Loucy (cell line): ENCODE results near the gene ADCY9.
A peak's percentile ranks its signal among the peaks of the same experiment; 100 is the strongest.
"Not testable (repeated sequence)": the region's sequence is repeated elsewhere in the genome, so short reads cannot be mapped to it uniquely, and the experiment has no call there.

Experiments
- H2AFZ ChIP-seq: fragments of 200-600 bp; sonication (generic); 2 replicates; pipeline ENCODE4 v1.6.0; 2016; ENCODE audit warnings: antibody characterized with exemption, mild to moderate bottlenecking, low read length, moderate library complexity
- H3F3A ChIP-seq: fragments of 200-600 bp; 2 replicates; pipeline ENCODE4 v1.6.0; 2016; ENCODE audit warnings: antibody characterized with exemption, low read depth, mild to moderate bottlenecking
- H3K27me3 ChIP-seq: fragments of 200-600 bp; sonication (generic); 2 replicates; pipeline ENCODE4 v1.6.1; 2014; ENCODE audit warnings: low read length, mild to moderate bottlenecking; ENCODE audit not compliant: insufficient read depth, poor library complexity, severe bottlenecking
- H3K36me3 ChIP-seq: fragments of 200-600 bp; sonication (generic); 2 replicates; pipeline ENCODE4 v1.6.1; 2016; ENCODE audit warnings: low read length; ENCODE audit not compliant: insufficient read depth
- H3K4me1 ChIP-seq: fragments of 200-600 bp; sonication (generic); 2 replicates; pipeline ENCODE4 v1.5.1; 2014; ENCODE audit warnings: low read length, mild to moderate bottlenecking; ENCODE audit not compliant: insufficient read depth, poor library complexity, severe bottlenecking
- H3K4me2 ChIP-seq: fragments of 200-600 bp; sonication (generic); 2 replicates; pipeline ENCODE4 v1.6.0; 2014; ENCODE audit warnings: antibody characterized with exemption, low read length, low read depth, mild to moderate bottlenecking; ENCODE audit not compliant: poor library complexity, severe bottlenecking
- H3K4me3 ChIP-seq: fragments of 200-600 bp; sonication (generic); 2 replicates; pipeline ENCODE4 v1.5.1; 2014; ENCODE audit warnings: low read length, mild to moderate bottlenecking, mixed read lengths; ENCODE audit not compliant: poor library complexity, severe bottlenecking
- H3K79me2 ChIP-seq: fragments of 200-600 bp; sonication (generic); 2 replicates; pipeline ENCODE4 v1.6.1; 2014; ENCODE audit warnings: low read length; ENCODE audit not compliant: insufficient read depth
- H3K9ac ChIP-seq: fragments of 200-600 bp; sonication (generic); 2 replicates; pipeline ENCODE4 v1.6.0; 2014; ENCODE audit warnings: mild to moderate bottlenecking, low read depth, low read length, moderate library complexity; ENCODE audit not compliant: poor library complexity, severe bottlenecking
- H3K9me2 ChIP-seq: fragments of 200-600 bp; sonication (generic); replicated peaks from 2 replicates; pipeline ENCODE4 v1.6.1; 2016; ENCODE audit warnings: low read depth, low read length, mixed read lengths
- H3K9me3 ChIP-seq: fragments of 200-600 bp; sonication (generic); 2 replicates; pipeline ENCODE4 v1.6.1; 2014; ENCODE audit warnings: mild to moderate bottlenecking, antibody characterized with exemption, low read length, low read depth; ENCODE audit not compliant: insufficient read depth
- H4K20me1 ChIP-seq: fragments of 200-600 bp; sonication (generic); 2 replicates; pipeline ENCODE4 v1.6.0; 2014; ENCODE audit warnings: antibody characterized with exemption, low read length, mild to moderate bottlenecking; ENCODE audit not compliant: insufficient read depth, poor library complexity, severe bottlenecking
- EZH2phosphoT487 ChIP-seq: fragments of 200-600 bp; IDR thresholded peaks from 2 replicates; pipeline ENCODE4 v1.6.1; 2018; ENCODE audit warnings: antibody characterized with exemption, mild to moderate bottlenecking, moderate library complexity, borderline replicate concordance
- TF ChIP-seq, protein P1 (sequence below): fragments of 200-600 bp; sonication (generic); conservative IDR thresholded peaks from 2 replicates; pipeline ENCODE4 v1.5.1; 2014; ENCODE audit warnings: mild to moderate bottlenecking, antibody characterized with exemption, low read length

ADCY9 gene

DNA sequence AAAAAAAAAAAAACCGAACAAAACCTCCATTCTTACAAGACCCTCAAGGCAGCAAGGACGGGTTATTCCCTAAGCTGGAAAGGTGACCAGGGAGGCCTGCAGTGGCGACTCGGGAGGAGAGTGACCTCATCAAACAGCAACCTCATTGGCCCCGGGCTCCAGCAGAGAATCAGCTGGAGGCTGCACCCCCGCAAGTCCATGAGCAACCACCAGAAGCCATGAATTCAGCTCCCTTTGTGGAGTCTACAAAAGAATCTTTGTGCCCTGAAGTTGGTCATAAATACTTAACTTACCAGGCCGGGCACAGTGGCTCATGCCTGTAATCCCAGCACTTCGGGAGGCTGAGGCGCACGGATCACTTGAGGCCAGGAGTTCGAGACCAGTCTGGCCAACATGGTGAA, 154.8 kb downstream of the ADCY9 start:
- Histone ChIP-seq H2AFZ (no peak overlapping the region), H3K27me3 (no peaks in the 10 kb centered on the region), H3K9me3 (no peaks in the 10 kb centered on the region), H3F3A (no peaks in the 10 kb centered on the region), H3K4me2 (peak overlapping the region; percentile 63), H4K20me1 (no peaks in the 10 kb centered on the region), H3K9me2 (no peaks in the 10 kb centered on the region), H3K9ac (no peak overlapping the region), H3K4me3 (no peak overlapping the region), H3K4me1 (no peaks in the 10 kb centered on the region), H3K36me3 (no peaks in the 10 kb centered on the region), H3K79me2 (no peaks in the 10 kb centered on the region)
- no peak for TF ChIP-seq EZH2phosphoT487
- TF ChIP-seq, protein P1, sequence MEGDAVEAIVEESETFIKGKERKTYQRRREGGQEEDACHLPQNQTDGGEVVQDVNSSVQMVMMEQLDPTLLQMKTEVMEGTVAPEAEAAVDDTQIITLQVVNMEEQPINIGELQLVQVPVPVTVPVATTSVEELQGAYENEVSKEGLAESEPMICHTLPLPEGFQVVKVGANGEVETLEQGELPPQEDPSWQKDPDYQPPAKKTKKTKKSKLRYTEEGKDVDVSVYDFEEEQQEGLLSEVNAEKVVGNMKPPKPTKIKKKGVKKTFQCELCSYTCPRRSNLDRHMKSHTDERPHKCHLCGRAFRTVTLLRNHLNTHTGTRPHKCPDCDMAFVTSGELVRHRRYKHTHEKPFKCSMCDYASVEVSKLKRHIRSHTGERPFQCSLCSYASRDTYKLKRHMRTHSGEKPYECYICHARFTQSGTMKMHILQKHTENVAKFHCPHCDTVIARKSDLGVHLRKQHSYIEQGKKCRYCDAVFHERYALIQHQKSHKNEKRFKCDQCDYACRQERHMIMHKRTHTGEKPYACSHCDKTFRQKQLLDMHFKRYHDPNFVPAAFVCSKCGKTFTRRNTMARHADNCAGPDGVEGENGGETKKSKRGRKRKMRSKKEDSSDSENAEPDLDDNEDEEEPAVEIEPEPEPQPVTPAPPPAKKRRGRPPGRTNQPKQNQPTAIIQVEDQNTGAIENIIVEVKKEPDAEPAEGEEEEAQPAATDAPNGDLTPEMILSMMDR: no peak

GRCh38 chr16:3959926-3960590, 156.2 kb downstream of the ADCY9 start:
- Histone ChIP-seq H3K9ac (peak overlapping the region; percentile 43), H3K4me3 (peak overlapping the region; percentile 67), H2AFZ (peak overlapping the region; percentile 84; the same call in 1 of the 2 replicates), H3K4me2 (peak overlapping the region; percentile 63)
- H3K27me3 ChIP-seq, H3K36me3 ChIP-seq, H3K4me1 ChIP-seq, H3K79me2 ChIP-seq, H3K9me3 ChIP-seq, H3K9me2 ChIP-seq, H4K20me1 ChIP-seq, H3F3A ChIP-seq: not testable (repeated sequence)

GRCh38 chr16:3959148-3959547, 157.1 kb downstream of the ADCY9 start:
- Histone ChIP-seq H3K4me1 (no peaks in the 10 kb centered on the region), H3K9ac (no peak overlapping the region), H3K9me2 (no peaks in the 10 kb centered on the region), H3K4me2 (no peak overlapping the region), H3K36me3 (no peaks in the 10 kb centered on the region), H3K27me3 (no peaks in the 10 kb centered on the region), H3K9me3 (no peaks in the 10 kb centered on the region), H3F3A (no peaks in the 10 kb centered on the region), H3K4me3 (no peak overlapping the region), H4K20me1 (no peaks in the 10 kb centered on the region), H2AFZ (no peak overlapping the region), H3K79me2 (no peaks in the 10 kb centered on the region)
- TF ChIP-seq, protein P1: no peak
- no peak for TF ChIP-seq EZH2phosphoT487

- TF ChIP-seq, protein P1: no peak
- TF ChIP-seq EZH2phosphoT487: no peak
- Histone ChIP-seq H3K36me3 (no peaks in the 10 kb centered on the region), H3F3A (no peaks in the 10 kb centered on the region), H2AFZ (no peak overlapping the region), H3K9ac (no peak overlapping the region), H3K4me3 (no peak overlapping the region), H4K20me1 (no peaks in the 10 kb centered on the region), H3K9me3 (no peaks in the 10 kb centered on the region), H3K27me3 (no peaks in the 10 kb centered on the region), H3K9me2 (no peaks in the 10 kb centered on the region), H3K79me2 (no peaks in the 10 kb centered on the region), H3K4me1 (no peaks in the 10 kb centered on the region), H3K4me2 (no peak overlapping the region)
These were observed 158.8 kb downstream of the ADCY9 start for GRCh38 chr16:3957344-3957980.
